Prostate gland (tissue), 2 donors: ENCODE results near the gene CLNK.

ENCODE experiments used
- CTCF ChIP-seq, 4 experiments: fragments of 200-600 bp in 2 of 4; fragments of 450-650 bp in 2 of 4; sonication (generic) in 2 of 4; IDR thresholded peaks; 1 replicate in 3 of 4; 2 replicates in 1 of 4; pipeline ENCODE4 v1.5.1; 2016 to 2019; ENCODE audit warnings: antibody characterized with exemption in 4 of 4, mild to moderate bottlenecking in 2 of 4, moderate library complexity in 2 of 4
- POLR2AphosphoS5 ChIP-seq: sonication (generic); formaldehyde crosslinking; IDR thresholded peaks from one replicate; pipeline ENCODE4 v1.6.1; 2017; ENCODE audit warnings: antibody characterized with exemption

- TF ChIP-seq CTCF (IDR thresholded peaks at IDR 0.05) = no peak
- TF ChIP-seq POLR2AphosphoS5 = no peak
These were observed 11.7 kb upstream of the CLNK start for GRCh38 chr4:10696253-10696652.
